NCI-H2227 (cell line): ENCODE data around the gene GPRASP1.
"Not testable (repeated sequence)": the region's sequence is repeated elsewhere in the genome, so short reads cannot be mapped to it uniquely, and the experiment has no call there.

ENCODE experiments used
- DNase-seq: peaks from one replicate; lab custom pipeline; 2025; ENCODE audit not compliant: unreplicated experiment; lab: John Stamatoyannopoulos, UW

GPRASP1 gene

GRCh38 chrX:102651242-102652011 is at the start of gene GPRASP1:
GPRASP1 (plus strand) TSS chrX:102651483; CDS start chrX:102653914, 2,431 bp downstream.
- DNase-seq, result peak; percentile 92

DNA sequence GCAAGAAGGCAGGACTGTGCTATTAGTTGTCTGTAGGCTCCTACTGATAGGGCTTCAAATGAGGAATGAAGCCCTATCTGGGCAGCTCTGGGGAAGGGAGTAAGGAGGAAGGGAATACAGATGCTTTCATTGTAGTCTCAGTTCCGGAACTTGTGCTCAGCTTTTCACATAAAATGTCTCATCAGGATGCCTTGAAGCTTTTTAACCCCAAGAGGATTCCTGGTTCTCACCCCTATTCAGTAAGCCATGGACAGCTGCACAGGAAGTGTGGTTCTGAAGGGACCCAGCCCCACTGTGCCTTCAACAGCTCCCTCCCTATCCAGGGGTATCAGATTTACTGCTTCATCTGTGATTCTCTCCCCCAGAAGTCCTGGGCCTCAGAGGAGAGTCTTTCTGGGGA is 47.0 kb upstream of the GPRASP1 start:
- no peak for DNase-seq

DNA sequence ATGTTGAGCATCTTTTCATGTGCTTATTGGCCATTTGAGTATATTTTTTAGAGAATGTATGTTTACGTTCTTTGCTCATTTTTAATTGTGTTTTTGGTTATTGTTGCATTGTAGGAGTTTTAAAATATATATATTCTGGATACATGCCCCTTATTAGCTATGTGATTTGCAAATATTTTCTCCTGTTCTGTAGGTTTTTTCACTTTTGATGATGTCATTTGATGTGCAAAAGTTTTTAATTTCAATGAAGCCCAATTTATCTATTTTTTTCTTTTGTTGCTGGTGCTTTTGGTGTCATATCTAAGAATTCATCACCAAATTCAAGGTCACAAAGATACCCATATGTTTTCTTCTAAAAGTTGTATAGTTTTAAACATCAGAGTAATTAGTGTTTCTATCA is 45.2 kb upstream of the GPRASP1 start:
- no peak for DNase-seq

DNA sequence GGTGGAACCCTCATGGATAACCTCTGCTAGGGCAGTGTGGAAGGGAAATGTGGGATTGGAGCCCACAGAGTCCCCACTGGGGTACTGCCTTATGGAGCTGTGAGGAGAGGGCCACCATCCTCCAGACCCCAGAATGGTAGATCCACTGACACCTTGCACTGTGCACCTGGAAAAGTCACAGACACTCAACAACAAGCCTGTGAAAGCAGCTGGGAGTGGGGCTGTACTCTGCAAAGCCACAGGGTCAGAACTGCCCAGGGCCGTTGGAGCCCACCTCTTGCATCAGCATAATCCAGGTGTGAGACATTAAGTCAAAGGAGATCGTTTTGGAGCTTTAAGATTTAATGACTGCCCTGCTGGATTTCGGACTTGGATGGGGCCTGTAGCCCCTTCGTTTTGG is 40.4 kb upstream of the GPRASP1 start:
- no peak for DNase-seq

DNA sequence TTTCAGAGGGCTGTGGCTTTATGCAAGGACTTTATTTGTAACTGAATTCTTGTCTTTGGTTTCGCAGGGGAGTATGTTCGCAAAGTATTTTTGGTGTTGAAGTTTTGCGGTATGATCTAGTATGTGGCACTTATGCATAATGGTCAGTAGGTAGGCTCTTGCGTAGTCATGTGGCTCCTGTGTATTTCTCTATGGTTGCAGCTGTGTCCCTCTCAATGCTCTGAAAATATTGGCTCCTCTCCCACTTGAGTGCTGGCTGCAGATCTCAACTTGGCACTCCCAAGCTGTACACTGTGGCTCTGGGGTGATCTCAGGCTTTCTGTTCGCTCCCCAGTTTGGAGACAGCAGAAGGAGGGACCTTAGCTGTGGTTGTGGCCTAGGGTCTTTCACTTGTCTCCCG is 27.2 kb upstream of the GPRASP1 start:
- DNase-seq, result no peak

DNA sequence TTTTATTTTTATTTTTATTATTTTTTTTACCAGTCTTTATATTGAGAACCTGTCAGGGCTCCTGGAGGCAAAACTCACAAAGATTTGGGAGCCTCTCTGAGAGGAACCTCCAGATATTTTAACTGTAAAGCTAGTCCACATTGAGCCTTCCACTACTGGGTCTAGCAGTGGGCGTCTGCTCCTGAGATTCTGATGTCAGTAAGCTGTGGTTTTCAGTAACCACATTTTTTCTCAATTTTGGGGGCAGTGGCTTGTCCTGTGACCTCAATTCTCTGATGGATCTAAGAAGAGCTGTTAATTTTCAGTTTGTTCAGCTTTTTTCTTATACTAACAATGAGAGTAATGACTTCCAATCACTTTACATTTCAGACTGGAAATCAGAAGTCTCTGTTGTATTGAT is 23.6 kb upstream of the GPRASP1 start:
- DNase-seq, result no peak

DNA sequence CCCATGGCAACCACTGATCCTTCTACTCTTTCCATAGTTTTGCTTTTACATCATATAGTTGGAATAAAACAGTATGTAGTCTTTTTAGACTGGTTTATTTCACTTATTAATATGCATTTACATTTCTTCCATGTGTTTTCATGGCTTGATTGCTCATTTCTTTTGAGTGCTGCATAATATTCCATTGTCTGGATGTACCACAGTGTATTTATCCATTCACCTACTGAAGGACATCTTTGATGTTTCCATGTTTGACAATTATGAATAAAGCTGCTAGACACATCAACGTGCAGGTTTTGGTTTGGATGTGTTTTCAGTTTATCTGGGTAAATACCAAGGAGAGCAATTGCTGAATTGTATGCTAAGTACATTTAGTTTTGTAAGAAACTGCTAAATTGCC is 13.7 kb upstream of the GPRASP1 start:
- DNase-seq, result no peak

- no peak for DNase-seq
Observed at GRCh38 chrX:102650903-102651241, 411 bp upstream of the GPRASP1 start.

DNA sequence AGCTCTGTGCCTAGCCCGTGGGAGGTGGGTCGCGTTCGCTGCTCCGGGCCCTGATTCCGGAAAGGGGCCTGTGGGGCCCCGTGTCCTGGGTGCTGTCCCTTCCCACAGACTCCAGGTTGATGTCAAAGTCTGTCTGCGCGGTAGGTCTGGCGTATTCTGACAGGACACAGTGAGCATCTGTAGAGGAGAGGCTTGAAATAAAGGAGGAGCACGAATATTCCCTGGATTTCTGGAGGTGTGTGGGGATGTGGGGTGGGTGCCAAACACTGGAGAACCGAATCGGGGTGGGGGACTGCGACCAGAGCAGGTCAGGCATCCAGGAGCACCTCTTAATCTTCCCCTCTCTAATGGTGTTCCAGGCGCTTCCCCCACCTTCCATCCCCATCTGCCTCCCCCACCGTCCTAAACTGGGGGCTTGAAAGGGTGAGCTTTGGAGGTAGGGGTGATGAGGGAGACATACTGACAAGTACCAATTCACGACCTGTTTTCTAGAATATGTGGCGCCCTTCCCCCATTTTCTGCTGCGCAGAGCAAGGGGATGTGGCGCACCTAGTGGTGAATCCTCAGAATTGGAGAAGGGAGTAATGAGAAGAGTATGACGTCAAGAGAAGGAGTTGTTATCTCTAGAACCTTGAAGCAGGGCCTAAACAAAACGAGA is 877 bp downstream of the GPRASP1 start:
- peak; percentile 77 for DNase-seq

DNA sequence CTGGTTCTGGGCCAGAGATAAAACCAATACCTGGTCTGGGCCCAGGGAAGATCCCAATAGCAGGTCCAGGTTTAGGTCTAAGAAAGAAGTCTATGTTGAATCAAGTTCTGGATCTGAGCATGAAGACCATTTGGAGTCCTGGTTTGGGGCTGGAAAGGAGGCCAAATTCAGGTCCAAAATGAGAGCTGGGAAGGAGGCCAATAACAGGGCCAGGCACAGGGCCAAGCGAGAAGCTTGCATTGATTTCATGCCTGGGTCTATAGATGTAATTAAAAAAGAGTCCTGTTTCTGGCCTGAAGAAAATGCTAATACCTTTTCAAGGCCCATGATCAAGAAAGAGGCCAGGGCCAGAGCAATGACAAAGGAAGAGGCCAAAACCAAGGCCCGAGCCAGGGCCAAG is 3.4 kb downstream of the GPRASP1 start:
- DNase-seq, result no peak

DNA sequence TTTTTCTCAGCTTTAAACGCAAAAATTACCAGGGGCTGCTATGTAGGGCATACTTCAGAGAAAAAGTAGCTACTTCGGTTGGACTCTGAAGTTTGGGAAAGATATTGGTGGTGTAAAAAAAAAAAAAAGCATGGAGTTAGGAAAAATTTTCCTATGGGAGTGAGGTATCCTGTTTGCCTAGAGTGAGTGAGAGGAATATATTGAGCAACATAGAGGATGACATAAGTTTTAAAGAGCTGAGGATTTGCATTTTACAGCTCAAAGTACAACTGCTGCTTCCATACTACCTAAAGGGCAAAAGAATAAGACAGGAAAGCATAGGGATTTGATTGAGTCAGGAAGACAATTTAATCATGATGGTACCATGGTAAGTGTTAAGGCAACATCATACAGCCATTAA is 7.3 kb downstream of the GPRASP1 start:
- DNase-seq, result no peak

- DNase-seq, result peak; percentile 85
Observed at GRCh38 chrX:102659790-102660757, 8.8 kb downstream of the GPRASP1 start.

- not testable (repeated sequence) for DNase-seq
Observed at GRCh38 chrX:102663820-102664219, 12.5 kb downstream of the GPRASP1 start.

- DNase-seq, result not testable (repeated sequence)
Observed at GRCh38 chrX:102667034-102667433, 15.8 kb downstream of the GPRASP1 start.

GRCh38 chrX:102669526-102669925 is 18.2 kb downstream of the GPRASP1 start:
- no peak for DNase-seq

DNA sequence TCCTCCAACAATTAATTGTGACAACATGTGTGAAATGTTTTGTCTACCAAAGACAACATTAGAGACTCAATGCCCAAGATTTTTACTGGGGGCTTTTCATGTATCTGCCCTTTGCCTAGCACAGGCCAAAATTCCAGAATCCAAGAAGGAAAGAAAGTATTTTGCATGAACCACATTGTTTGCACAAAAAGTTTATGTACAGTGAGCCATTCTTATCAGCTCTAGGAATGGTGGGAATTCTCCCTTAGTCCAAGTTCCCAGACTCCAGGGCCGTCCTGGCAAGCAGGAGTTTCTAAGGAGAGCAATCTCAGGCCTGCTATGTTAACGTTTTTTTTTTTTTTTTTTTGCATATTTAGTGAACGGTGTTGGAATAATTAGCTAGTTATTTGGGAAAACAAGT is 21.6 kb downstream of the GPRASP1 start:
- no peak for DNase-seq

DNA sequence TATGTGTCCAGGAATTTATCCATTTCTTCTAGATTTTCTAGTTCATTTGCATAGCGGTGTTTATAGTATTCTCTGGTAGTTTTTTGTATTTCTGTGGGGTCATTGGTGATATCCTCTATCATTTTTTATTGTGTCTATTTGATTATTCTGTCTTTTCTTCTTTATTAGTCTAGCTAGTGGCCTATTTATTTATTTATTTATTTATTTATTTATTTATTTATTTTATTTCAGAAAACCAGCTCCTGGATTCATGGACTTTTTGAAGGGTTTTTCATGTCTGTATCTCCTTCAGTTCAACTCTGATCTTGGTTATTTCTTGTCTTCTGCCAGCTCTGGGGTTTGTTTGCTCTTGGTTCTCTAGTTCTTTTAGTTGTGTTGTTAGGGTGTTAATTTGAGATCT is 26.2 kb downstream of the GPRASP1 start:
- DNase-seq, result not testable (repeated sequence)

GRCh38 chrX:102684772-102685520 is 33.7 kb downstream of the GPRASP1 start:
- DNase-seq, result no peak

- no peak for DNase-seq
Observed at GRCh38 chrX:102694749-102695148, 43.5 kb downstream of the GPRASP1 start.

GRCh38 chrX:102696306-102696705 is 45.0 kb downstream of the GPRASP1 start:
- DNase-seq, result no peak

DNA sequence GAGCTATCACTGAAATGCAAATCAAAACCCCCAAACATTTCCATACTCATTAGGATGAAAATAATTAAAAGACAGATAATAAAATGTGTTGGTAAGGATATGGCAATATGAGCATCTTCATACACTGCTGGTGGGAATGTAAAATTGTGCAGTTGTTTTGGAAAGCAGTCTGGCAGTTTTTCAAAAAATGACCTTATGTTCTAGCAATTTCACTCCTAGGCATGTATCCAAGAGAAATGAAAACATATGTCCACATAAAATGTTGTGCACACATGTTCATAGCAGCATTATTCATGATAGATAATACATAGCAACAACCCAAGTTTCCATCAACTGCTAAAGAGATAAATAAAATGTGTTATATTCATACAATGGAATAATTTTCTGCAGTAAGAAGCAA is 46.2 kb downstream of the GPRASP1 start:
- DNase-seq, result no peak
